CD4-positive, alpha-beta T cell treated with Interleukin-17A for 4 hours (primary cell): ENCODE measurements around the gene ZNF81.
"Not testable (repeated sequence)": the region's sequence is repeated elsewhere in the genome, so short reads cannot be mapped to it uniquely, and the experiment has no call there.

Source experiments
- DNase-seq: peaks from one replicate; pipeline ENCODE4 v3.0.0-alpha.2; 2020; ENCODE audit warnings: mixed read lengths

Gene ZNF81

GRCh38 chrX:47836164-47837072, at the start of gene ZNF81:
TSS of gene ZNF81 (plus strand) at chrX:47836902. CDS start at chrX:47846268, 9,366 bp downstream.
- peak; percentile 92 for DNase-seq

GRCh38 chrX:47796433-47796906, 40.2 kb upstream of the ZNF81 start:
- DNase-seq, result no peak

DNA sequence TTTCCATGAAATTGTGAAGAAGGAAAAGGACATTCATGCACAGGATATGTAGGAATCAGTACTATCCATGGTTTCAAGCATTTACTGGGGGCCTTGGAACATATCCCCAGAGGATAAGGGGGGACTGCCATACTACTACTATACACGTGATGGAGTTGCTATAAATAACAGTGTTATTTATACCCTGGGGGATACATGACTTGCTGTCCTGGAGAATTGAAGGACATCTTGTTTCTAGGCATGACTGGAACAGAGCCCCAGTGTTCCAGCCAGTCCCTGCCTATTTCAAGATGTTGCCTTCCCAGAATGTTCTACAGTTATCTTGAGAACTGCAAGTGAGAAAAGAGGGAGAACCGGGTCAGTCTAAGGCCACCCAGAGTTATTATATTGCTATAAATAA, 39.6 kb upstream of the ZNF81 start:
- DNase-seq, result no peak

GRCh38 chrX:47798861-47799260, 37.8 kb upstream of the ZNF81 start:
- no peak for DNase-seq

- no peak for DNase-seq
Observed at GRCh38 chrX:47802589-47802988, 34.1 kb upstream of the ZNF81 start.

DNA sequence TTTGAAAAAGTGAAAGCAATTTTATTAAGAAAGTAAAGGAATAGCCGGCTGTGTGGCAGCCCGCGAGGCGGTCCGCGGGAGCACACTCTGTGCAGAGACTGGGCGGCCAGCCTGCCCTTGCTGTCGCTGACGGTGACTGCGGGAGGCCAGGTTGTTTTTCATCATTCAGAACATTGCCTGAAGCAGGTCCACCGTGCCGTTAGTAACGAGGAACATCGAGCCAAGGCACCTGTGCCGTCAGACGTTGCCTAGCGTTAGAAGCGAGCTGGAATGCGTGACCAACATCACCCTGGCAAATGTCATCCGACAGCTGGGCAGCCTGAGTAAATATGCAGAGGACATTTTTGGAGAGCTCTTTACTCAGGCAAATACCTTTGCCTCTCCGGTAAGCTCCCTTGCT, 33.6 kb upstream of the ZNF81 start:
- not testable (repeated sequence) for DNase-seq

DNA sequence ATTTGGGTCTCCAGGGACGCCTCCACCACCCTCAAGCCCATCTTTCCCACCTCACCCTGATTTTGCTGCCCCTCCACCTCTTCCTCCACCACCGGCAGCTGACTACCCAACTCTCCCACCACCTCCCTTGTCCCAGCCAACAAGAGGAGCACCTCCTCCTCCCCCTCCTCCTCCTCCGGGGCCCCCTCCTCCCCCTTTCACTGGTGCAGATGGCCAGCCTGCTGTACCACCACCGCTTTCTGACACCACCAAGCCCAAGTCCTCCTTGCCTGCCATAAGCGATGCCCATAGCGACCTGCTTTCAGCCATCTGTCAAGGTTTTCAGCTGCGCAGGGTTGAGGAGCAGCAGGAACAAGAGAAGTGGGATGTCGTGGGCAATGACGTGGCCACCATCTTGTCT, 32.4 kb upstream of the ZNF81 start:
- no peak for DNase-seq

DNA sequence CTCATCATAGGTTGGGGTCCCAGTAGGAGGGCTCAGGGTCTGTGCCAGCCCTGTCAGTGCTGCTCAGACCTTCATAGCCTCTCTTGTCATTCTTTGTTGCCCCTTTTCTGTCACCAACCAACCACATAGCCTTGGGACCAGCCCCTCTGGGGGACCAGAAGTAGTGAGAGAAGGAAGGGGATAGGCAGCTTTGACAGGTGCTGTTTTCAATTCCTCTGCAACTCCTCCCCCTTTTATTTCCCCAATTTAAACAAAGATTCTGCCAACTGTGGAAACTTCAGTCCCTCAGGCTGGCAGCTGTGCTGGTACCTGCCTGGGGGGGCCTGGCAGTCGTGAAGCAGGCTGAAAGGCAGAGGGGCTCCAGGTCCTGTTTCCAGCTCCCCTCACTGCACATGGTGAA, 30.9 kb upstream of the ZNF81 start:
- not testable (repeated sequence) for DNase-seq

DNA sequence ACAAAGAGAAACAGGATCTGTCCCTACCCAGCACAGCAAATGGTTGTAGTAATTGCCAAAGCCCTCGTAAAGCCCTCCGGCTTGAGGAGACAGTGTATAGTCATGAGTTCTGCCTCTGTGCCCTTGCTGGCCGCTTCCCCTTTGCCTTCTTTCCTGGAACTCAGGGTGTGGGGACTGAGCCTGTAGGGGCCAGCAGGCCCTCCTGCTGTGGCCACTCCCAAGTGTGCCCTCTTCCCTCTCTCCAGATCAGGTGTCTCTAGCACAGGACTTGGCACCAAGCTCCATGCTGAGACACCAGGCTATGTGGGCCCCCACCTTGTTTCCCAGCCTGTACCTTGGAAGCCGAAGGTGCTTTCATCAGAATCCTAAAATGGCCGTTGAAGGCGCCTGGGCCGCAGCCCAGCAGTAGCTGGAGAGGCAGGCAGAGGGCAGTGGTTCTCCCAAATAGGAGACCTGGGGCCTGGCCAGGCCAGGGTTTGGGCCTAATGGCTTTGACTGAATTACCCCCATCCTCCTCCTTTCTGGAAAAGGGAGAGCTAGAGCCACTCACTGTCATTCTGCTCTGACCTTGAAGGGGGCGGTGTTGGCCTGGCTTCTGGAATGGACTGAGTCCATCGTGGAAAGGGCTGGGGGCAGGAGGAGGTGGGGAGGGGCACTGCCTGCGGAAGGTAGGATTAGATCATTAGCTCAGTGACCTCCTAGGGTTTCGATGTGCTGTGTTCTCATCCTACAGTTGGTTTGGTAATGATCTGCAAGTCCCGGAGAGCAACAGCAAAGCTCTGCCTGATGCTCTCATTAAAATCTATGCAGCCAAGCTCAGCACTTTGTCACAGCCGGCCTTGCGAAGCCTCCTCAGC, 30.1 kb upstream of the ZNF81 start:
- DNase-seq, result not testable (repeated sequence)

DNA sequence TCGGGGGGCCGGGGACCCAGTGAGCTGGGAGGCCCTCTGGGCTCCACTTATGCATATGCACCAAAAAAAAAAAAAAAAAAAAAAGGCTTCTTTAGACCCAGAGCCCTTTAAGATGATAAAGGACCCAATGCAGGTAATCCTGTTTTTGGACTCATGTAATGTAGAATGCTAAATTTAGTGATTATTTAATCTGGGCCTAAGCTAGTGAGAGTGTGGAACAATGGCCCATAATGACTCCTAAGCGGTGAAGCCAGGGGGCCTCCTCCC, 29.5 kb upstream of the ZNF81 start:
- DNase-seq, result not testable (repeated sequence)

DNA sequence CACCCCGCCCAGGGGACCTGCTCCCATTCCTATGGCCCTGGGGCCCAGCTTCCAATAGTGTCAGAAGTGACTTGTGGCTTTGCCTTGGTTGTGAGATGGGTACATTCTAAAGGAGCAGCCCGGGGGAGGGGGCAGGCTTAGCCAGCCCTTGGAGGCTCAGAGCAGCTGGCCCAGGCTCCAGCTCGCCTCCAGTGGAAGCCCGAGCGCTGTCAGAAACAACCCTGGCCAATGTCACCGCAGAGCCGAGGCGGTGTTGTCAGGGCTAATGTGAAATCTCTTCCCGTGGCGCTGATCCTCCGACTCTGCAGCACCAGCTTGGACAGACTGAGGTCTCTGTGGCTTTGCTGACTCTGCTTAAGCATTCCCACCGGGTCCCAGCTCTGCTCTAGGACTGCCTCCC, 29.2 kb upstream of the ZNF81 start:
- no peak for DNase-seq

DNA sequence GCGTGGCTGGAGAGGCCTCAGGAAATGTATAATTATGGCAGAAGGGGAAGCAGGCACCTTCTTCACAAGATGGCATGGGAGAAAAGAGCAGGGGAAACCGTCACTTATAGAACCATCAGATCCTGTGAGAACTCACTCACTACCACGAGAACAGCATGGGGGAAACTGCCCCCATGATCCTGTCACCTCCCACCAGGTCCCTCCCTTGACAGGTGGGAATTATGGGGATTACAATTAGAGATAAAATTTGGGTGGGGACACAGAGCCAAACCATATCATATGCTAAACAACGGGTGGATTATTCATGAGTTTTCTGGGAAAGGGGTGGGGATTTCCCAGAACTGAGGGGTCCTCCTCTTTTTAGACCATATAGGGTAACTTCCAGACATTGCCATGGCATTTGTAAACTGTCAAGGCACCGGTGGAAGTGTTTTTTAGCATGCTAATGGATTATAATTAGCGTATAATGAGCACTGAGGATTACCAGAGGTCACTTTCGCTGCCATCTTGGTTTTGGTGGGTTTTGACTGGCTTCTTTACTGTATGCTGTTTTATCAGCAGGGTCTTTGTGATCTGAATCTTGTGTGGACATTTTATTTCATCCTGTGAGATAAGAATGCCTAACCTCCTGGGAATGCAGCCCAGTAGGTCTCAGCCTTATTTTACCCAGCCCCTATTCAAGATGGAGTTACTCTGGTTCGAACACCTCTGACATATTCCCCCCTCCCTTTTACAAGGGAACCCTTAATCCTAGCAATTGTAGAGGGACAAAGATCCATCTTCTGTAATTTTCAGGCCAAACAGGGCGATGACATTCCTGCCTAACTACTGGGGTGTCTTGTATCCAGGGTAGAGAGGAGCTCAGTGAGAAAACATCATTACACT, 27.6 kb upstream of the ZNF81 start:
- DNase-seq, result no peak

- no peak for DNase-seq
Observed at GRCh38 chrX:47814851-47815250, 21.9 kb upstream of the ZNF81 start.

GRCh38 chrX:47815901-47816845, 20.5 kb upstream of the ZNF81 start:
- DNase-seq, result no peak

DNA sequence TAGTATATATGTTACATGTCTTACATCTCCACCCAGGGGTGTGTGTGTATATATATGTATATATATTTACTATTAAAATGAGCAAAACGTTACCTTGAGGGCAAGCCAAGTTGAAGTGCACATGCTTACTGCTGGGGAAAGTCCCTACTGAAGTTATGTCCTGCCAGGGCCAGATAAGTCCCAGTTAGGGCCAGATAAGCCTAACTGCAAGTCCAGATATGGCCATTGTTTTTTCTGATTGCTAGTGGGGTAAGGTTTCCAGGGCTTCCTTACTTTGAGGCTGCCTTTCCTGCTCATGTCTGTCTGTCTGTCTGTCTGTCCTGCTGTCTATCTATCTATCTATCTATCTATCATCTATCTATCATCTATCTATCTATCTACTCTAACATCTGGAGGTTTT, 19.3 kb upstream of the ZNF81 start:
- no peak for DNase-seq

GRCh38 chrX:47817897-47818296, 18.8 kb upstream of the ZNF81 start:
- DNase-seq, result no peak

DNA sequence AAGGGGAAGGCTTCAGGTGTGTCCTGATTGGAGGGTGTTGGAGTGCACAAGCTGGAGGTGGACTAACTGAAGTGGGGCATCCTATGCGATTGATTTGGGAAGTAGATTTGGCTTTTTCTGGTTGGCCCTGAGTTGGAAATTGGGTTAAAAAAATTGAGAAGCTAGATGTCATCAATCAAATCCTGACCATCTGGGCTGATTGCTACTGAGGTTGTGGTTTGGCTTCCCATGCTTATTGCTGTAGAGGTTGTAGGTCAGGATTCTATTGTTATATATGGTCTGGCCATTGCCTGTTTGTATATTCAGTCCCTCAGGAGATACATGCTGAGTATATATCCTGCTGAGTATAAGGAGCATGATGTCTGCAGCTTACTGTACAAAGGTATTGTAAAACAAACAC, 7.7 kb upstream of the ZNF81 start:
- no peak for DNase-seq

DNA sequence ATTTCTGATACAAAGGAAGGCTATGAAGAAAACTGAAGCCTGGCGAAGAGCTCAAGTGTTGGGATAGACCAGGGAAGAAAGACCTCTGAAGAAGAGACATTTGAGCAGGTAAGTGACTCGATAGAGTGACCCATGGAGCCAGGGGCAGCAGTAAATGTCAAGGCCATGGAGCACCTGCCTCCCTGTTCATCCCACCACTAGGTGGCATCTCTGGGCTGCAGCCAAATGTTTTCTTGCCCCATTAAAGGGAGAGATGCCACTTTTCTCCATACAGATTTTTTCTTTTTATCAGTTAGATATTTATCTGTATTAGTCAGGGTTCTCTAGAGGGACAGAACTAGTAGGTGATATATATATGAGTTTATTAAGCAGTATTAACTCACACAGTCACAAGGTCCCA, 4.9 kb upstream of the ZNF81 start:
- DNase-seq, result peak; percentile 65

- no peak for DNase-seq
Observed at GRCh38 chrX:47838361-47838760, 1.7 kb downstream of the ZNF81 start.

- no peak for DNase-seq
Observed at GRCh38 chrX:47840111-47840510, 3.4 kb downstream of the ZNF81 start.

DNA sequence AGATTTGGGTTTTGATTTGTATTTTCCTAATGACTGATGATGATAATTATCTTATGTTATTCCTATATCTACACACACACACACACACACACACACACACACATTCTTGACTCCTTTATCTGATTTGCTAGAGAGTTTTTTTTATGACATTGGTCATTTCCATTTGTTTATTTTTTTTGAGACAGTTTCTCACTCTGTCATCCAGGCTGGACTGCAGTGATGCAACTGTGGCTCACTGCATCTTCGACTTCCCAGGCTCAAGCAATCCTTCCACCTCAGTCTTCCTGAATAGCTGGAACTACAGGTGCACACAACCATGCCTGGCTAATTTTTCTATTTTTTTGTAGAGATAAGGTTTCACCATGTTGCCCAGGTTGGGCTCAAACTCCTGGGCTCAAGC, 6.7 kb downstream of the ZNF81 start:
- DNase-seq, result no peak

DNA sequence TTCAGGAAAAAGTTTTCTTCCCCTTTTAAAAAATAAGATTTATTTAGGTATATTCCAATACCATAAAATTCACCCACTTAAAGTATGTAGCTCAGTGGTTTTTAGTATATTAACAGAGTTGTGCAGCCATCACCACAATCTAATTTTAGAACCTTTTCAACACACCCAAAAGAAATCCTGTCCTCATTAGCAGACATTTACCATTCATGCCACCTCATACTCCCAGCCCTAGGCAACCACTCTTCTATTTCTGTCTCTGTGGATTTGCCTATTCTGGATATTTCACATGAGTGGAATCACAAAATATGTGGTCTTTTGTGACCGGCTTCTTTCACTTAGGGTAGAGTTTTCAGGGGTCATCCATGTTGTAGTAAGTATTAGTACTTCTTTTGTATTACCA, 7.4 kb downstream of the ZNF81 start:
- DNase-seq, result no peak
